GM12875 (cell line): ENCODE data around the gene BEST1.

Experiments
- H3K4me3 ChIP-seq: one replicate; pipeline ENCODE4 v1.5.1; 2011; ENCODE audit warnings: low read depth, low read length, control low read depth
- TF ChIP-seq, protein P1 (sequence below): IDR thresholded peaks from 2 replicates; pipeline ENCODE4 v1.5.1; 2011; ENCODE audit warnings: low read depth, mild to moderate bottlenecking, control low read depth, inconsistent platforms, low read length, moderate library complexity, borderline replicate concordance; ENCODE audit not compliant: insufficient read depth

Gene BEST1

GRCh38 chr11:61978703-61979661, 28.8 kb downstream of the BEST1 start:
- TF ChIP-seq, protein P1, sequence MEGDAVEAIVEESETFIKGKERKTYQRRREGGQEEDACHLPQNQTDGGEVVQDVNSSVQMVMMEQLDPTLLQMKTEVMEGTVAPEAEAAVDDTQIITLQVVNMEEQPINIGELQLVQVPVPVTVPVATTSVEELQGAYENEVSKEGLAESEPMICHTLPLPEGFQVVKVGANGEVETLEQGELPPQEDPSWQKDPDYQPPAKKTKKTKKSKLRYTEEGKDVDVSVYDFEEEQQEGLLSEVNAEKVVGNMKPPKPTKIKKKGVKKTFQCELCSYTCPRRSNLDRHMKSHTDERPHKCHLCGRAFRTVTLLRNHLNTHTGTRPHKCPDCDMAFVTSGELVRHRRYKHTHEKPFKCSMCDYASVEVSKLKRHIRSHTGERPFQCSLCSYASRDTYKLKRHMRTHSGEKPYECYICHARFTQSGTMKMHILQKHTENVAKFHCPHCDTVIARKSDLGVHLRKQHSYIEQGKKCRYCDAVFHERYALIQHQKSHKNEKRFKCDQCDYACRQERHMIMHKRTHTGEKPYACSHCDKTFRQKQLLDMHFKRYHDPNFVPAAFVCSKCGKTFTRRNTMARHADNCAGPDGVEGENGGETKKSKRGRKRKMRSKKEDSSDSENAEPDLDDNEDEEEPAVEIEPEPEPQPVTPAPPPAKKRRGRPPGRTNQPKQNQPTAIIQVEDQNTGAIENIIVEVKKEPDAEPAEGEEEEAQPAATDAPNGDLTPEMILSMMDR, result no peak
- H3K4me3 ChIP-seq, result no peak overlapping the region

DNA sequence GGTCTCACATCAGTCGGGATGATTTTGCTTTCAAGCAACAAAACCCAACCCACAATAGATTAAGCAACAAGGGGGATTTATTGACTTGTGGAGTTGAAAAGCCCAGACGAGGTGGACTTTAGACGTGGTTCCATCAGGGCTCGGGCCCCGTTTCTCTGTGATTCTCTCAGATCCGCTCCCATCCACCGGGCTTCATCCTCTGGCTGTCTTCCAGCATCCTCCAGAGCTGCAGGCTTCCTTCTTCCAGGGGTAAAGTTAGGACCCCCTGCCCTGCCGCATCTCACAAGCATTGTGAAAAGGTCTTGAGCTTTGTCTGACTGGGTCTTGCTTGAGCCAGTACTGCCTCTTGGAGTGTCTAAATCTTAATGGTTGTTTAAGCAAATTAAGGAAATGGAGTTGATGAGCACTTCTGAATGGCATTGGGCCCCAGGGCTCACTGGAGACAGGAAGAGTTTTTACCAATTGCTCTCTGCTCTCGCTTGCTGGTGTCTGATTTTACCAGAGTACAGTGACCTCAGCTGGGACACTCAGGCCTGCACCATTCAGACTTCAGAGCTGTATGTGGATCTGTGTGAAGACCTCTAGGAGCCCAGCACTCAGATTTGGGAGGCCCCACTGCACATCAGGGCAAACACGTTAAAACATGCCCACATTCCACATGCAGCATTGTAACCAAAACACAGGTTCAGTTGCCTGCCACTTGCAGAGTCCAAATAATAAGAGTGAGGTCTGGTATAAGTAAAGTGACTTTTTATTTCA, 30.8 kb downstream of the BEST1 start:
- TF ChIP-seq, protein P1, result no peak
- no peak overlapping the region for H3K4me3 ChIP-seq

DNA sequence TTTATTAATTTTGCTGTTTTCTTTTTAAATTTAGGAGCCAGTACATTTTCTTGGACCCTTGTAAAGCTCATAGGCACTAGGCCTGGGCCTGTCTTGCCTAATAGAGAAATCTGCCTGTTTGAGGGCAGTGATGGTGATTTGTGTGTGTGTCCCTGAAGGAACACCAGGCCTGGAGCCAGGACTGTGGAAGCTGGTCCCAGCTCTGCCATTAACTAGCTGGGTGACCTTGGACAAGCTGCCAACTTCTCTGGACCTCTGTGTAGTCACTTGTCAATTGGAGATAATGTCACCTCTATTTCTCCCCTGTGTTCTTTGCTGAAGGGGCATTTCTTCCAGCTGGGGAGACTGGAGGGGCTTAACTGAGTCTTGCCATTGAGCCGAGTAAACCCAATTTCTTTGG, 33.3 kb downstream of the BEST1 start:
- H3K4me3 ChIP-seq, result no peak overlapping the region
- TF ChIP-seq, protein P1, result no peak

- no peak overlapping the region for H3K4me3 ChIP-seq
- TF ChIP-seq, protein P1, result no peak
These were observed 35.7 kb downstream of the BEST1 start for GRCh38 chr11:61985869-61986268.

GRCh38 chr11:61994981-61995380, 44.8 kb downstream of the BEST1 start:
- H3K4me3 ChIP-seq, result no peak overlapping the region
- TF ChIP-seq, protein P1, result no peak

DNA sequence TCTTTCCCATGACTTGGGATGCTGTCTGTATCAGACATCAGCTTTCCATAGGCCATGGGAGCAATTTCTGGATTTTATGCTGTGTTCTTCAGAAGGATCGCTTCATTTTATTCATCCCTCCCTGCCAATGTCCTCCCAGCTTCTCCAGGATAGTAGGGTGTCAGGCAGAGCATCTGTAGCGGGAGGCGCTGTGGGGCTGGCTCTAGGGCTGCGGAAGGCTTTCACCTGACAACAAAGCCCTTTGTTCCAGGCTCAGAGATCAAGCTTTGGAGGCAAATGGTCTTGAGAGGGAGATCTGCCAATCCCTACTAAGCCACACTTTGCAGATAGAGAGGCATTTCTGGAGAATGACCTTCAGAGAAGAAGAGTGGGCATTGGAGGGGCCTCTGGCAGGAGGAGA, 46.8 kb downstream of the BEST1 start:
- TF ChIP-seq, protein P1, result no peak

More for the DNA sequence above, 46.8 kb downstream of the BEST1 start:
- no peak overlapping the region for H3K4me3 ChIP-seq
